Measurements from ENCODE around the gene MED26. TPM values are rescaled to one million over a fixed set of nuclear protein-coding genes. Genes with fewer than 3 reads are reported as not detected.

The MED26 gene
- total RNA-seq, 1 experiment from 2014 or later, result 11.4 TPM

DNA sequence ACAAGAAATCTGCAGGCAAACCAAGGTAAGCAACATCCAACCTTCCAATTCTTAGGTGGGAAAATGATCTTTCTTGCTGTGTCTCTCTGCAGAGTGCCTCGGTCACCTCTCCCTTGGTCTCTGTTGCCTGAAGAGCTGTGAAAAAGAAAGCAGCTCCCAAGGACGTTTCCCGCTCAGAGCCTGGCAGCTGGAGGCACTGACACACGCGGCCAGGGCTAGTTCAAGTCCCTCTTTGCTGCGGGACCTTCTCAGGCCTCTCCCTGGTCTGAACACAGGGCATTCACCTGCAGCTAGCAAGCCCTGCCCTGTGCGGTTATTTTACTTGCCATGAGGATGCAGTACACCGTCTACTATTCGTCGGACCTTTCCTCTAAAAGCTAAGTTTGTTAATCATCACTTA is 3.8 kb downstream of the MED26 start:
- no peak overlapping the region for H2AK5ac ChIP-seq (ENCODE audit: insufficient read length, low read length)
- H3K9me3 ChIP-seq (ENCODE audit: control insufficient read depth, low read depth, low read length), result no peaks in the 10 kb centered on the region
- no peak overlapping the region for H2BK120ac ChIP-seq (ENCODE audit: low read depth, low read length, poor library complexity, severe bottlenecking)
- no CpG with 5 or more reads among the region's 10 CpGs for WGBS (ENCODE audit: extremely low coverage, insufficient read length, low lambda C conversion rate)
- H3K4me1 ChIP-seq (ENCODE audit: insufficient read depth, low read length), result no peaks in the 10 kb centered on the region
- peaks cover 56% of the 10 kb centered on the region; the same call in 1 of the 2 replicates for H3K79me2 ChIP-seq (ENCODE audit: insufficient read depth, low read length)
- no peaks in the 10 kb centered on the region for H4K20me1 ChIP-seq (ENCODE audit: control insufficient read depth, insufficient read depth, insufficient read length)
- no peak overlapping the region for H2AFZ ChIP-seq (ENCODE audit: low read length)
- H3K4me2 ChIP-seq (ENCODE audit: insufficient read depth, insufficient read length, low read length), result no peak overlapping the region
- no peak overlapping the region for H4K8ac ChIP-seq (replicated peaks; ENCODE audit: insufficient read length, low read depth, low read length)
- H3K23ac ChIP-seq (ENCODE audit: insufficient read length, low read depth, low read length), result no peak overlapping the region
- H3K79me1 ChIP-seq (ENCODE audit: insufficient read depth, low read depth, low read length, poor library complexity, severe bottlenecking), result peaks cover 8% of the 10 kb centered on the region
- no peak for DNase-seq
- H3K18ac ChIP-seq (ENCODE audit: insufficient read length, low read depth, low read length), result no peak overlapping the region
- no peak overlapping the region for H2BK15ac ChIP-seq (ENCODE audit: low read depth, low read length)
- H2BK20ac ChIP-seq (ENCODE audit: low read depth, low read length, poor library complexity, severe bottlenecking), result no peak overlapping the region
- H3K27me3 Mint-ChIP-seq (ENCODE audit: low read depth), result no peaks in the 10 kb centered on the region
- no peak for TF ChIP-seq CTCF (conservative IDR thresholded peaks at IDR 0.05)
- peaks cover 7% of the 10 kb centered on the region for H3K23me2 ChIP-seq (ENCODE audit: insufficient read length, low read depth, low read length, poor library complexity, severe bottlenecking)
- no peak overlapping the region for H2BK5ac ChIP-seq (ENCODE audit: insufficient read length, low read length)
- no peak overlapping the region for H3K9ac ChIP-seq (ENCODE audit: extremely low read depth, insufficient read length, low read length)
- H3K56ac ChIP-seq (ENCODE audit: insufficient read length, low read depth, low read length), result no peak overlapping the region
- H3K9me3 Mint-ChIP-seq, result no peaks in the 10 kb centered on the region
- no peak overlapping the region for H2BK12ac ChIP-seq (ENCODE audit: insufficient read length, low read depth, low read length)
- no peak overlapping the region for H4K5ac ChIP-seq (ENCODE audit: insufficient read length, low read depth, low read length)
- no peaks in the 10 kb centered on the region for H3K27me3 ChIP-seq (ENCODE audit: insufficient read depth, low read length)
- H3K4ac ChIP-seq (ENCODE audit: low read depth, low read length), result no peak overlapping the region
- no peak overlapping the region for H3K4me3 Mint-ChIP-seq
- no peak overlapping the region for H3T11ph ChIP-seq (ENCODE audit: low read length)
- no peak overlapping the region for H3K14ac ChIP-seq (ENCODE audit: insufficient read depth, low read length)
- H3K27ac Mint-ChIP-seq, result peak overlapping the region in 1 of 3 experiments; percentile 64; a peak in 2 of 7 replicates
- H3K27ac ChIP-seq (ENCODE audit: insufficient read length, low read depth, low read length), result no peak overlapping the region
- no peak overlapping the region for H4K91ac ChIP-seq (ENCODE audit: insufficient read length, low read depth, low read length)
- peaks cover 25 to 31% of the 10 kb centered on the region in 2 experiments for H3K4me1 Mint-ChIP-seq
- peaks cover 3 to 16% (median 6%) of the 10 kb centered on the region in 3 experiments; a peak in 5 of 7 replicates for H3K36me3 Mint-ChIP-seq (ENCODE audit: insufficient read depth in 1 of 3, low read depth in 3 of 3)
